ENCODE measurements around the gene THY1.

Gene THY1

GRCh38 chr11:119368121-119369034 lies 54.6 kb downstream of the THY1 start:
- no peak for DNase-seq
- POLR2A ChIA-PET = no interaction called here

GRCh38 chr11:119367661-119368120 lies 55.3 kb downstream of the THY1 start:
- DNase-seq = no peak
- H3K4me3 ChIP-seq (ENCODE audit: control insufficient read depth in 1 of 7, extremely low read depth in 1 of 7, insufficient read depth in 4 of 7, low read depth in 2 of 7, low read length in 6 of 7) = no peak overlapping the region
- ChIA-PET POLR2A (no interaction called here), CTCF (interaction anchor here (0.9 to 6.0 kb wide), 8 partner anchors 8 to 109 kb away, joined by 3 to 51 read pairs (median 4); partner anchors contain the start of gene USP2)
- H3K27ac ChIP-seq (ENCODE audit: insufficient read depth in 1 of 2, low read depth in 1 of 2, low read length in 2 of 2, poor library complexity in 1 of 2, severe bottlenecking in 2 of 2) = no peak overlapping the region
- WGBS (ENCODE audit: insufficient coverage) = 96% methylated on average over 7 of the region's 9 CpGs
- no peaks in the 10 kb centered on the region for H3K36me3 ChIP-seq (ENCODE audit: control insufficient read depth in 4 of 4, insufficient read depth in 4 of 4, low read length in 3 of 4)
- peaks cover 3 to 40% (median 24%) of the 10 kb centered on the region in 5 experiments for H3K27me3 ChIP-seq (replicated peaks in 2 of 5; ENCODE audit: control insufficient read depth in 4 of 5, insufficient read depth in 5 of 5, low read length in 4 of 5)
- H3K4me1 ChIP-seq (ENCODE audit: control extremely low read depth in 1 of 4, control insufficient read depth in 4 of 4, insufficient read depth in 4 of 4, low read length in 3 of 4) = peaks cover 0 to 16% (median 12%) of the 10 kb centered on the region in 4 experiments
- no peaks in the 10 kb centered on the region for H3K9me3 ChIP-seq (ENCODE audit: control extremely low read depth in 1 of 5, control insufficient read depth in 4 of 5, insufficient read depth in 2 of 5, low read depth in 1 of 5, low read length in 4 of 5)

More at GRCh38 chr11:119368121-119369034, 54.6 kb downstream of the THY1 start:
- Histone ChIP-seq H3K4me1 (ENCODE audit: control extremely low read depth in 1 of 4, control insufficient read depth in 4 of 4, insufficient read depth in 4 of 4, low read length in 3 of 4) (peaks cover 0 to 13% (median 8%) of the 10 kb centered on the region in 4 experiments), H3K27me3 (replicated peaks in 2 of 5; ENCODE audit: control insufficient read depth in 4 of 5, insufficient read depth in 5 of 5, low read length in 4 of 5) (peaks cover 3 to 34% (median 23%) of the 10 kb centered on the region in 5 experiments), H3K36me3 (ENCODE audit: control insufficient read depth in 4 of 4, insufficient read depth in 4 of 4, low read length in 3 of 4) (no peaks in the 10 kb centered on the region), H3K9me3 (ENCODE audit: control extremely low read depth in 1 of 5, control insufficient read depth in 4 of 5, insufficient read depth in 2 of 5, low read depth in 1 of 5, low read length in 4 of 5) (no peaks in the 10 kb centered on the region), H3K4me3 (ENCODE audit: control insufficient read depth in 1 of 7, extremely low read depth in 1 of 7, insufficient read depth in 4 of 7, low read depth in 2 of 7, low read length in 6 of 7) (no peak overlapping the region), H3K27ac (ENCODE audit: insufficient read depth in 1 of 2, low read depth in 1 of 2, low read length in 2 of 2, poor library complexity in 1 of 2, severe bottlenecking in 2 of 2) (no peak overlapping the region)
- CTCF ChIA-PET = interaction anchor here (0.9 to 6.0 kb wide), 10 partner anchors 9 to 108 kb away, joined by 3 to 51 read pairs (median 4); partner anchors contain the start of gene USP2
- WGBS (ENCODE audit: insufficient coverage) = 91% methylated on average over 16 of the region's 17 CpGs

Data from common myeloid progenitor, CD34-positive (primary cell).